SW480 (cell line): ENCODE data around the gene CAMTA2.

Experiments used
- DNase-seq: peaks from one replicate; pipeline ENCODE4 v3.0.0-alpha.2; 2016; ENCODE audit warnings: low spot score

Gene CAMTA2

DNA sequence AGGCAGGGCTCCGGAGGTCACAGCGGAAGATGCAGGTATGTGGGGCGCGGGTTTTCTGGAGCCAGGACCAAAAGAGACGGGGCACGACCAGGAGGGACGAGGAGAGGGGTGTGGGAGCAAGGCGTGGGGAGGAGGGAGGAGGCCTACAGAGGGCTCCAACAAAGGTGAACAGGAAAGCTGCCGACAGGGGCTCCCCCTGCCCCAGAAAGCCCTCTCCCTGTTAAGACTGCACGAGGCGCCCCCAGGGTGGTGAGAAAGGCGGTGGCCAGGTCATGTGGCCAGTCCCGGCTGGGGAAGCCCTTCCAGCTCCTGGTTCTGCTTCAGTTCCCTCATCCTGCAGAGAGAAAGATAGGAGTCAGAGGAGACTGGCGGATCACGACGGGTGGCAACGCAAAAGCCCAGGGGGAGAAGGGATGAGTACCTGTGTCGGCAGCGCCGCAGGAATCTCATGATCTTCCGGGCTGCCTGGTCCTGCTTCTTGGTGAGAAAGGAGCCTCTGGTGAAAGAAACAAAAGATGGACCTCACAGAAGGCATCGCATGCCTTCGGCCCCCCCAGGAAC, 18.9 kb downstream of the CAMTA2 start:
- DNase-seq, result peak; percentile 33

DNA sequence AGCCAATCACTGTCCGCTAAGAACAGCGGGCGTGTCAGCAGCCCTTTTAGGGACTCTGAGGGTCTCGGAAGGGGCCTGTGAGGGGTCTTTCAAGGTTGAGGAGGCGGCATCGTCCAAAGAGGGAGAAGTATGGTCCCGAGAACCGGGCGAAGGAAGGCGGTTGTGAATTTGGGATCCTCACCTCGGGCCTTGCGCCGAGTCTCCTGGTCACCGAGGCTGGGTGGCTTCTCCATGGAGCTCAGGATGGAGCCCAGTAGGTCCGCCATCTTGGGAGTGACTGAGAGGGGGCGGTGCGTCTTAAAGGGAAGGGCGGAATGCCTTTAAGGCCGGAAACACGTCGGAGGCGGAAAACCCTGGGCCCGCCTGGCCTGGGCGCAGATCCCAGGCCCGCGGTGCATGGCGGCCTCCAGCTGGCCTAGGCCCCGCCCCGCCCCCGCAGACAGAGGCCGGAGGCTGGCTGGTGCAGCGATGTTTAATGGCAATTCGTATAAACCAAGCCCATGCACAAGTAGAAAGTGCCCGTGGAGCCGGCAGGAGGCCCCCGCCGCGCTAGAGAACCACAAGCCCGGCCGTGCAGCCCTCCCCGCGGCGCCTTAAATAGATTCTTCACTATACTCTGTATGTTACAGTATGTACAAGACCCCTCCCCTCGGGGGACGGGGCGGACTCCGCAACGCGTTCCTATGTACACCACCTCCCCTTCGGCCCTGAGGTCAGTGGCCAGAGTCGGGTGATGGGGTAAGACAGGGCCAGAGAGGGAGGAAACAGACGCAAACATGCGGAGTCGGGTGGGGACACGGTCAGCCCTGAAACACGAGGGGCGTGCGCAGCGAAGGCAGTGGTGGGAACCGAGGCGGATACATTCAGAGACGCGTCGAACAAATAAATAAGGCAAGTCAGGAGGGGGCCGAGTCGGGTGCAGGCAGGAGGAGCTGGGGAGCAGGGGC, 19.7 kb downstream of the CAMTA2 start, which contains the start of gene SPAG7:
SPAG7 (minus strand) TSS at position 279 of the 947 bp plus-strand sequence; CDS start at position 266, 13 bp downstream.
- peak; percentile 92 for DNase-seq

DNA sequence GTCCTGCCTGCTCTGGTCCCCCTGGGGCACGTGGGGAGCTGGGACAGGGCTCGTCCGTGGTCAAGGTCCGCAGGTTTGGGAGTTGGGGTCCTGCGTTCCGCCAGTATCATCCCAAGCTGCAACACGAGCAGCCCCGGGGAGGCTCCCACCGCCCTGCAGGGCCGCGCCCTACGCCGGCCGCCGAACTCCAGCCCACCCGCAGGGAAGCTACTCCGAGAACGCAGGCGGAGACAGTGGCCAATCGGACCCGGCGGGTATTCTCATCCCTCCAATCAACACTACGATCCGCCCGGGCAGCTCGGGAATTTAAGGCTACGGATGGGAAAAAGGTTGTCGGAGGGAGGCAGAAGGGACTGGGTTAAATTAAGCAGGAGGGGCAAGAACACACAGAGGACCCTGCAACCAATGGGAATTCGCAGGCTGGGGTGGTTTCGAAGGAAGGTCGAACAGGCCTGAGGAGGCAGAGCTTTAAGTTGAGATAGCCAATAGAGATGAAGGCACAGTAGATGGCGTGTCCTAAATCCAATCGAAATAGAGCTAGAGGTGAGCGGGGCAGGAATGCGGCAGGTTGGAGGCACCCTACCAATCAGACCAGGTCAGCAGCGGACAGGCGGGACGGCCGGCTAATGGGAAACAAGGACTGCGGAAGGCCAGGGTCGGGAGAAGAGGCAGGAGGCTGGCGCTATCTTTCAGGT, 20.5 kb downstream of the CAMTA2 start:
- DNase-seq, result peak; percentile 100

DNA sequence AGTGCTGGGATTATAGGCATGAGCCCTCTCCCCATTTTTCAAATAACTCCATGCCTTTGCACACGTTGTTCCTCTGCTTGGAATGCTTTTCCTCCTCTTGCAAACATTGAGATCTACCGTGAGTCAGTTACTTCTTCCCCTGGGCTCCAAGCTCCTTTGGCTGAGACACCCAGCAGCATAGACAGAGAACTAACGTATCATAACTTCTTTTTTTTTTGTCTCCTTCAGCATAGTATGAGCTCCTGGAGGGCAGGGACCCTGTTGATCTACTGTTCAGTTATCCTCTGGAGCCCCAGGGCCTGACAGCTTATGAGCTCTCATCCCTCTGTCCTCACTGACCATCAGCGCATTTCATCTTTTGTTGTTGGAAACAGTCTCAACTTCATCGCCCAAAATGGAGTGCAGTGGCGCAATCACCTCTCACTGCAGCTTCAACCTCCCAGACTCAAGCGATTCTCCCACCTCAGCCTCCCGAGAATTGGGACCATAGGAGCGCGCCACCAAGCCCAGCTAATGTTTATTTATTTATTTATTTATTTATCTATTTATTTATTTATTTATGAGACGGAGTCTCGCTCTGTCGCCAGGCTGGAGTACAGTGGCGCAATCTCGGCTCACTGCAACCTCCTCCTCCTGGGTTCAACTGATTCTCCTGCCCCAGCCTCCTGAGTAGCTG, 22.0 kb downstream of the CAMTA2 start:
- no peak for DNase-seq

DNA sequence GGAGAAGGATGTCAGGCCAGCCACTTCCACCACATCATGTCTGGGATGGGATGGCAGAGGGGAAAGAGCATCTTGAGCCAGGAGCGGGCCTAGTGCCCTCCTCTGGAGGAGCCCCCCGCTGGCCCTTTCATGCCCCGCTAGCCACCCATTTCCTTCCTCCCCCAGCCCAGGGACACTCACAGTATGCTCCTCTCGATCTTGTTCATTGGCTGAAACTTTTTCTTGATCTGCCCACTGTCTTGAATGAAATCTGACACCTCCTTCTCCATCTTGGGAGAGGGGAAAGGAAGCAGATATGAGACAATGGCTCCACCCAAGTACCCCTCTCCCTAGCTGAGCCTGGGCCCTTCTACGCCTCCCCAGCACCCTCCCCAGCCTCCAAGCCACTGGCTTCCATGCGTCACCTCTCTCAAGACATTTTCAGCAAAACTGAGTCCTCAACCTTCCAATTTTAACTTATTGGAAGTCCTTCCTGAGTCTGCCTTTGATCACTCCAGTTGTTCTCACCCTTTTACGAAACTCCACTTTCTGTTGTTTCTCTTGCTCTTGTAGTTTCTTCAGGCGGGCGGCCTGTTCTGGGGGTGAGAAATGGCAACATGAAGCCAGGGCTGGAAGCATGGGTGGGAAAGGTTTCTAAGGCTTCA, 27.1 kb downstream of the CAMTA2 start:
- DNase-seq, result no peak

DNA sequence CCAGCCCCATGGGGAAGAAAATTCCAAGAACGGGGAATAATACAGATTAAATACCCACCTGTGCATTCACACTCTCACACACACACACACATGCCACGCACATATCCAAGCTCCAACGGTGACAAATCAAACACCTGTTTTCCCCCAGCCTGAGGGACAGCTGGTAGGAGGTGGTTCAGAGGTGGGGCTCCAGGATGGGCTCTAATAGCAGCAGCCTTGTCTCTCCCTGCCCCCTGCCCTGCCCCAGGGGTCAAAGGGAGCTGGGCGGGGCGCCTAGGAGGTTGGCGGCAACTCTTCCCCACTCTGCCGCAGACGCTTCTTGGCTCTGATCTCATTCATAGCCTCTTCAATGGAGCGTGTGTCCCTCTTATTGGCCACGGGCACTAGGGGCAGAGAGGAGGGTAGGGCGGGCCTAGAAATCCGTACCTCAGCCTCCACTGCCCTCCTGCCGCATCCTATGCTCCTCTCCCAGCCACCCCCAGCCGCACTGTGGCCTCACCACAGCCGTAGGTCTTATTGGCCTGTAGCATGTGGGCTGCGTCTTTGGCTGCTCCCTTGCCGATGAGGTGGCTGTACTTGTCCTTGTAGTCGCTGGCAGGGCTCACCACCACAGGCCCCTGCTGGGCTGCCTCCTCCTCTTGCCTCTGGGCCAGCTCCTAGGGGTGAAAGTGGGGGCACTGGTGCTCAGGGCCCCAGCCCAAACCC, 28.1 kb downstream of the CAMTA2 start:
- DNase-seq, result peak; percentile 43

DNA sequence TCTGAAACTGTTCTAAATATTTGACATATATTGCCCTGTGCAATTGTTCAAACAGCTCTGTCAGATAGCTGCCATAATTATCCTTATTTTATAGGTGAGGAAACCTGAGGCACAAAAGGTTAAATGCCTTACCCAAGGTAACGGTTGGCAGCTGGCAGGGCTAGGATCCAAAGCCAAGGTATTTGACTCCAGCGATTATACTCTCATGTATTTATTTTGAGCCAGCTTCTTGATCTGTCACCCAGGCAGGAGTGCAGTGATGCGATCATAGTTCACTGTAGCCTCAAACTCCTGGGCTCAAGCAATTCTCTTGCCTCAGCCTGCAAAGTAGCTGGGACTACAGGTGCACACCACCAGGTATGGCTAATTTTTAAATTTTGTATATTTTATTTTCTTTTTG, 29.4 kb downstream of the CAMTA2 start:
- no peak for DNase-seq

DNA sequence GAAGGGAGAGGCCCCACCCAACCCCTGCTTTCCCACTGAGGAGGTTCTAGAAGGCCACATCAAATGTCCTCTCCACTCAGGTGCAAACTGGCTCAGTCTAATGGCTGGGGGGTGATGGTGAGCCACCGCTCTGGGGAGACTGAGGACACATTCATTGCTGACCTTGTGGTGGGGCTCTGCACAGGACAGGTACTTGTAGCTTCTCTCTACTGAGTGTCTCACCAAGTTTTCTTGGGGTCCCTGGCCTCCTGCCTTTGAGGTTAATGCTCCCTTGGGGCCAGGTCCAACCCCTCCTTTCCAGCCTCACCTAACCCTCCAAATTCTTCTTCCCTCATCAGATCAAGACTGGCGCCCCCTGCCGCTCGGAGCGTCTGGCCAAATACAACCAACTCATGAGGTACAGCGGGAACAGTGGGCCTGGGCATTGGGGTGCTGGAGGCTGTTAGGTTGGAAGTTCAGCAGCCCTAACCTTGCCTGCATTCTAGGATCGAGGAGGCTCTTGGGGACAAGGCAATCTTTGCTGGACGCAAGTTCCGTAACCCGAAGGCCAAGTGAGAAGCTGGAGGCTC, 30.9 kb downstream of the CAMTA2 start:
- DNase-seq, result no peak

DNA sequence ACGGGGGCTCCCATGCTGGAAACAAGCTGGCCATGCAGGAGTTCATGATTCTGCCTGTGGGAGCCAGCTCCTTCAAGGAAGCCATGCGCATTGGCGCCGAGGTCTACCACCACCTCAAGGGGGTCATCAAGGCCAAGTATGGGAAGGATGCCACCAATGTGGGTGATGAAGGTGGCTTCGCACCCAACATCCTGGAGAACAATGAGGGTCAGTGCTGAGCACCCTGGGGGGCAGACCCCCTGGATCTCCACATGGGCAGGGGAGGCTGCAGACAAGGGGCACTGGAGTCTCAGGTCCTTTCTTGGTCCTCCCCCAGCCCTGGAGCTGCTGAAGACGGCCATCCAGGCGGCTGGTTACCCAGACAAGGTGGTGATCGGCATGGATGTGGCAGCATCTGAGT, 32.4 kb downstream of the CAMTA2 start:
- DNase-seq, result no peak

DNA sequence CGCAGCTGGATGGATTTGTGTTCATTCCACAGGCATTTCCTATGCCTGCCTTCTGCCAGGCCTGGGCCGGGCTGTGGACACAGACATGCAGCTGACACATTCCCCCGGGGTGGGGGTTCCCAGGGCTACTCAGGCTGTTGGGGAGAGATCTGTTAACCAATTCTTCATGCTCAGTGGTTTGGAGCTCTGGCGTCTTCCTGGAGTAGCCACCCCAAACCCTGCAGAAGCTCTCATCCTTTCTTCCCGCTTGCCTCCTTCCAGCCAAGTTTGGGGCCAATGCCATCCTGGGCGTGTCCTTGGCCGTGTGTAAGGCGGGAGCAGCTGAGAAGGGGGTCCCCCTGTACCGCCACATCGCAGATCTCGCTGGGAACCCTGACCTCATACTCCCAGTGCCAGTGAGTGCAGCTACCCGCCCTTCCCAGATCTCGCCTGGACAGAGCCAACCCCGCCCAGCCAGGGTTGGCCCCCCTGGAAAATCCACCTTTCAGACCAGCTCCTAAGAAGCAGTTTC, 34.0 kb downstream of the CAMTA2 start:
- no peak for DNase-seq

DNA sequence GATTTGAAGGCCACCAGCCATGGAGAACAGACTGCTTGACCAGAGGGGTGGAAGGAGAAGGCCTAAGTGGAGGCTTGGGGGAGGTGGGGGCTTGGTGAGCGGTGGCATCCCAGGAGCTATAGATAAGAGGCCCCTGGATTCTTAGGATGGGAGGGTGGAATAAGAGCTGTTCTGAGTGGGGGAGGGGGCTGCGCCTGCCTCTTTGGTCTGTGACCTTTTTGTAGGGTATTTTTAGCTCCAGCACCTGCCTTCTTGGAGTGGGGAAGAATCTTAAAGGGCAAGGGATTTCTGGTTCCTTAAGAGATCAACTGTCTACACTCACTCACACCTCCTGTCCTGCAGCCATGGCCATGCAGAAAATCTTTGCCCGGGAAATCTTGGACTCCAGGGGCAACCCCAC, 36.0 kb downstream of the CAMTA2 start:
- no peak for DNase-seq

DNA sequence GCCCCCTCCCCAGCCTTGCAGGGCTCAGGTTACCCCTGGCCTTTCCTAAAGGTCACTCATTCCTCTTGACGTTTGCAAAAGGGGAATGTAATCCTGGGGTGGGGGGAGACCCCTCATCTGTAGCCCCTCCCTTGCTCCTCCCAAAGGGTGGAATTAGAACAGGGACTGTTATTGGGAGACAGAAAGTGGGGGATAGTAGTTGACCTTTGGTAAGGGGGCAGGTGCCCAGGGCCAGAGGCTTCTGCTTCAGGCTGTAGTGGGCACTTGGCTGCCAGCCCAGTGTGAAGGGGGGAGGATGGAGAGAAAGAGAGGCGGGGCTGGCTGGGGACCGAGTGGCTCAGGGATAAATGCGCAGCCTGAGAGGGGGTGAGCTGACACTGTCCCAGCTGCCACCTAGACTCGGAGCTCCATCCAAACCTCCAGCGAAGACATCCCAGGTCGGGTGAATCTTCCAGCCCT, 36.7 kb downstream of the CAMTA2 start, which contains the start of gene ENO3:
ENO3 (plus strand) TSS at position 374 of the 459 bp plus-strand sequence. CDS start 711 bp downstream, outside the sequence.
- DNase-seq, result no peak

DNA sequence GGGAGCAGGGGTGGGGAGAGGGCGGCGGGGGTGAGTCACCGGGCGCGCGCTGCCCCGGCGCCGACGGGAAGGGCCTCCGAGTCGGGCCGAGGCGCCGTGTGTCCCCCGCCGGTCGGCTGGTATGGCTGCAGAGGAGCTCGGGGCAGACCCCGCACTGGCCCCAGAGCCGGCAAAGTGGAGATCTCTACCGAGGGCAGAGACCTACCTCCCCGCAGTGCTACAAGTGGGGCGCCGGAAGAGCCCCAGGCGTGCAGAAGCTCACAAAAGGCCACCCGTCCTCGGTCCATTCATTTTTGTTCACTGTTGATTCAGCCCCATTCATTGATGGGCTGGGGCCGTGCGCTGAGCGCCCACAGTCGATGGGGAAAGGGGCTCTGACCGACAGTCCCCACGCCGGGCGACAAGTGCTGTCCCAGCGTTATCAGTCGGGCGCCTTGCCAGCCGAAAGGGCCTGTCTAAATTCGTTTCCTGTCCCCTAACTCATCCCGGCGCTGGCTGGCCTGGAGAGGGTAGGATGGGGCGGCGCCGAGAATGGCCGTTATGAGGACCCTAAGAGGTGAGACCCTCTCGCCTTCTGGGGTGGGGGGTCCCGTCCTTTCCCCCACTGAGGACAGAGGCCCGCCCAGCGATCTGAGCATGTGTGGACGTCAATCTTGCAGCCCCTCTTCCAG, 37.3 kb downstream of the CAMTA2 start:
- DNase-seq, result no peak

DNA sequence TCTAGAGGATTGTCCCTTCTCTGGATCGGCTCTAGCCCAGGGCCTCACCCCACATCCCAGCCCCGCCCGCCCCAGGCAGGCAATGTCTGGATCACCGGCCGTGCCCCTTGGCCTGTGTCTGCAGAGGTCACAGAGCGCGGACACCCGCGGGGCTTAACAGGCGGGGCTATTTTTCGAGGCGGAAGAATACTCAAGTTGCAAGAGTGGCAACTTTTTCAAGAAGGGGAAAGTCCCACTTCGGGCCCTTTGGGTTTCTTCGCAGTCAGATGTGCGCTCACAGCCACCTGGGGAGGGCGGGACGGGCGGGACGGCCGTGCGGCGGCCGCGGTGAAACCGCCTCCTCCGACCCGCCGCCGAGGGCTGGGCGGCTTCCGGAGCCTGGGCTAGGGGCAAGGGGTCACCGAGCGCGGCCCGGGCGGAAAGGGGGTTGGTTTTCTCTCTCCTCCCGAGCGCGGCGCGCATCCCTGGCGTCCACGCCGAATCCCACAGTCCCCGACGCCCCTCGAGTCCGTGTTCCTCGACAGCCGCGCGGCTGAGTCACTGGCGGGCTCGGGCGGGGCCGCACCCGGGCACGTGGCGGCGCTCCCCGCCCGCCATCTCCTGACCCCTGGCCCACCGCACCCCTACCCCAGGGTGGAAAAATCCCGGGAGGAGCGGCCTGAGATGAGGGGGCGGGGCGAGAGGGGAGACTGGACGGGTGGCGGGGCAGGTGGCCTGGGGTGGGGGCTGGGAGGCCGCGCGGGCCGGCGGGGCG, 38.0 kb downstream of the CAMTA2 start:
- DNase-seq, result peak; percentile 81

DNA sequence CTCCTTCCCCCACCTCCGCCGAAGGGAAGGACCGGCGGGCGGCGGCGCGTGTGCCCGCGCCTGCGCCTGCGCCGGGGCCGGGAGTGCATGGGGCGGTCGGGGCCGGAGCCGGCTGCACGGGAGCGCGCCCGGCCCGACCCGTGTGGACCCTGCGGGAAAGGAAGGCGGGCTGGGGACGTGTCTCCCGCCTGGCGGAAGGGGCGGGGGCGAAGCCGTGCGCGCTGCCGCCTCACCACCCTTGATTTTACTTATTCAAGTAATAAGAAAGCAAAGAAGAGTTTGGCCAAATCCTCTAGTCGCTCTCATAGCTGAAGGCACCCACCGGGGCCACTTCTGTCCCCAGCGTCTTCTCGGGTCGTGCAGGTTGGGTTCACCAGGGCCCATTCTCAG, 38.5 kb downstream of the CAMTA2 start:
- DNase-seq, result peak; percentile 89

DNA sequence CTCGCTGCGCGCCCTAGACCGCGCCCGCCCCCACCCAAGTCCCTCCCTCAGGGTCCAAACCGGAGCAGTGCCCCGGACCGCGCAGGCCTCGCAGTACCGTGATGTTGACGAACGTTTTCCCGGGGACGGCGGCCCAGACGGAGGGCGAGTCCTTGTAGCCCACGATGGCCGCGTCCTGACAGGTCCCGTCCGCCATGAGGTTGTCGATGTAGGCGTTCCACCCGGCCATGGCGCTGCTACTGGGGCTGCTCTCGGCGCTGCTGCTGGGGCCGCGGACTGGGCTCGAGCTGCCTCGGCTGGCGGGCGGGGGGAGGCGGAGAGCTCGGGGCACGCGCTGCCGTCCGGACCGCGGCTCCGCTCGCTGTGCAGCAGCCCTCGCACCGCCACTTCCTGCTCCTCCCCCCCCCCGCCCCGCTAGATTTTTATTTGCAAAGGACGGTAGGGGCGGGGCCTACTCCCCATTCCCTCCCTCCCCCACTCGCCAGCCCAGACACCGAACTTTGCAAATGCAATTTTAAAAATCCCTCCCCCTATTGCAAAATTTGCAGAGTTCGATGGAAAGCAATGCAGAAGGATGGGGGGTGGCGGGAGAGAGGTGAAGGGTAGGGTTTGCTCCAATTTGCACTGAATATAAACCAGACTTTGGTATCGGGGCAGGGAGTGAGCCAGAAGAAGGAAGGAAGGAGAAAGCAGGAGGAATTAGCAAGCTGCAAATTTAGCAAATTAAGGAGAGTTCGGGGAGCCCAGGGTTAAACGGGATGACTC, 39.1 kb downstream of the CAMTA2 start, which contains the start of gene PFN1:
PFN1 (minus strand) TSS at position 365 of the 765 bp plus-strand sequence; CDS start at position 229, 136 bp downstream.
- DNase-seq, result peak; percentile 89

DNA sequence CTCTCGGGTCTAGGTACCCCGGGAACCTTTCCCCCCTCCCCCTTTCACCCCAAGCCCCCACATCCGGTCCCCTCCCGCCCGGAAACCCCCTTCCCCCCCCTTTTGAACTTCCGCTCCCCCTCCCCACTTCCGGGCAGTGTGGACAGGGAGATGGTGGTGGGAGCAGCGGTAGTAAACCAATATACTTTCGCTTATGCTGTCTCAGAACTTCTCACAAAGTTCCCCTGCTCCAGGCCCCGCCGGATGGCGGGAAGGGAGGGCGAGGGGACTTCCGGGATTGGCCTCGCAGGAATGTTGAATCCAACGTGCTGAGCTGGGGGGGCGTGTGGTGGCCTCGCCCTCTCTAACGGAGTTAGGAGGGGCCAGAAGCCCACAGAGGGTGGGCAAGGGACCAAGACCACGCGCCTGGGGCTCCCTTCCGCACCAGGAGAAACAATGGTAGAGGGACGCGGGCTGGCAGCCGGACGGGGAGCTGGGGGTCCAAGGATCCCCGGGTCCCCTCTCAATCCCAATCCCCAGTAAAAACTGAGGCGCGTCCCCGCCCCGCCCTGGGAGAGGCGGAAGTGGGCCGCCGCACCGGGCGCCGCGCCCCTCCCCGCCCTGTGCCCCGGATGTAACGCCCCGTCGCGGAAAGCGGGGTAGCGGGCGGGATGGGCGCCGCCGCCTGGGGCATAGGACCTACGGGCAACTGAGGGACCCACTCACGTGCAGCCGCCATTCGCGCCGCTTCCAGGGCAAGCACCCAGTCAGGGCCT, 39.9 kb downstream of the CAMTA2 start:
- DNase-seq, result peak; percentile 42
